ENCODE data around the gene ZEB2.

DNA sequence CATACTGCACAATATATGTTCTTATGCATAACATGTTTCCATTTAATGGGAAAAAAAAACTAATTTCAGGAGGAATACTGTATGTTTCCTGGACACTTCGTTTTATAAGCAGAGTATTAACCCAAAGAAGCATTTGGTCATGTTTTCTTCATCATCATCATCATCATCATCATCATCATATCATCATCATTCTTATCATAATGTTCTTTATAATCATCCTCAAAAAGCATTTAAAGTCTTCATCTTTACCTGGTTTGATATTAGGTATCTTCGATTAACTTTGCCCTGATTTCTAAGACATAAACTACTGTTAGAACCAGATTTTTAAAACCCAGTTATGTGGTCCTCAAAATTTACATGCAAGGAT lies 47.9 kb downstream of the ZEB2 start:
- TF ChIP-seq, protein P1, sequence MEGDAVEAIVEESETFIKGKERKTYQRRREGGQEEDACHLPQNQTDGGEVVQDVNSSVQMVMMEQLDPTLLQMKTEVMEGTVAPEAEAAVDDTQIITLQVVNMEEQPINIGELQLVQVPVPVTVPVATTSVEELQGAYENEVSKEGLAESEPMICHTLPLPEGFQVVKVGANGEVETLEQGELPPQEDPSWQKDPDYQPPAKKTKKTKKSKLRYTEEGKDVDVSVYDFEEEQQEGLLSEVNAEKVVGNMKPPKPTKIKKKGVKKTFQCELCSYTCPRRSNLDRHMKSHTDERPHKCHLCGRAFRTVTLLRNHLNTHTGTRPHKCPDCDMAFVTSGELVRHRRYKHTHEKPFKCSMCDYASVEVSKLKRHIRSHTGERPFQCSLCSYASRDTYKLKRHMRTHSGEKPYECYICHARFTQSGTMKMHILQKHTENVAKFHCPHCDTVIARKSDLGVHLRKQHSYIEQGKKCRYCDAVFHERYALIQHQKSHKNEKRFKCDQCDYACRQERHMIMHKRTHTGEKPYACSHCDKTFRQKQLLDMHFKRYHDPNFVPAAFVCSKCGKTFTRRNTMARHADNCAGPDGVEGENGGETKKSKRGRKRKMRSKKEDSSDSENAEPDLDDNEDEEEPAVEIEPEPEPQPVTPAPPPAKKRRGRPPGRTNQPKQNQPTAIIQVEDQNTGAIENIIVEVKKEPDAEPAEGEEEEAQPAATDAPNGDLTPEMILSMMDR (IDR thresholded peaks at IDR 0.05) = no peak
- TF ChIP-seq POLR2AphosphoS5 (IDR thresholded peaks at IDR 0.05) (no peak), POLR2A (IDR thresholded peaks at IDR 0.05) (no peak)

Measured in breast epithelium (tissue), 3 donors.